Ishikawa (cell line): ENCODE results near the gene ABTB2.

Experiments
- CEBPB ChIP-seq: IDR thresholded peaks from 2 replicates; pipeline ENCODE4 v1.6.1; 2012
- CREB1 ChIP-seq: IDR thresholded peaks from 2 replicates; pipeline ENCODE4 v1.6.1; 2012; ENCODE audit warnings: low read depth
- EGR1 ChIP-seq: IDR thresholded peaks from 2 replicates; pipeline ENCODE4 v1.6.1; 2012
- EP300 ChIP-seq: IDR thresholded peaks from 2 replicates; pipeline ENCODE4 v1.6.1; 2012; ENCODE audit warnings: borderline replicate concordance
- FOXM1 ChIP-seq: IDR thresholded peaks from 2 replicates; pipeline ENCODE4 v1.6.1; 2012; ENCODE audit warnings: low read depth, borderline replicate concordance
- NFIC ChIP-seq: IDR thresholded peaks from 2 replicates; pipeline ENCODE4 v1.6.1; 2012
- RAD21 ChIP-seq: IDR thresholded peaks from 2 replicates; pipeline ENCODE4 v1.6.1; 2012; ENCODE audit warnings: low read depth
- TAF1 ChIP-seq: IDR thresholded peaks from 2 replicates; pipeline ENCODE4 v1.6.1; 2012; ENCODE audit warnings: low read depth, mild to moderate bottlenecking
- TCF12 ChIP-seq: IDR thresholded peaks from 2 replicates; pipeline ENCODE4 v1.6.1; 2012; ENCODE audit warnings: low read depth
- TEAD4 ChIP-seq: IDR thresholded peaks from 2 replicates; pipeline ENCODE4 v1.6.1; 2012
- YY1 ChIP-seq: IDR thresholded peaks from 2 replicates; pipeline ENCODE4 v1.6.1; 2012; ENCODE audit warnings: low read depth
- ZBTB7A ChIP-seq: IDR thresholded peaks from 2 replicates; pipeline ENCODE4 v1.6.1; 2012; ENCODE audit warnings: low read depth
- TF ChIP-seq, protein P1 (sequence below): IDR thresholded peaks from 2 replicates; pipeline ENCODE4 v1.6.1; 2012
- TF ChIP-seq, protein P2 (sequence below): IDR thresholded peaks from 2 replicates; pipeline ENCODE4 v1.6.1; 2012
- TF ChIP-seq, protein P3 (sequence below): IDR thresholded peaks from 2 replicates; pipeline ENCODE4 v1.6.1; 2012; ENCODE audit warnings: low read depth, mild to moderate bottlenecking

ABTB2 gene

DNA sequence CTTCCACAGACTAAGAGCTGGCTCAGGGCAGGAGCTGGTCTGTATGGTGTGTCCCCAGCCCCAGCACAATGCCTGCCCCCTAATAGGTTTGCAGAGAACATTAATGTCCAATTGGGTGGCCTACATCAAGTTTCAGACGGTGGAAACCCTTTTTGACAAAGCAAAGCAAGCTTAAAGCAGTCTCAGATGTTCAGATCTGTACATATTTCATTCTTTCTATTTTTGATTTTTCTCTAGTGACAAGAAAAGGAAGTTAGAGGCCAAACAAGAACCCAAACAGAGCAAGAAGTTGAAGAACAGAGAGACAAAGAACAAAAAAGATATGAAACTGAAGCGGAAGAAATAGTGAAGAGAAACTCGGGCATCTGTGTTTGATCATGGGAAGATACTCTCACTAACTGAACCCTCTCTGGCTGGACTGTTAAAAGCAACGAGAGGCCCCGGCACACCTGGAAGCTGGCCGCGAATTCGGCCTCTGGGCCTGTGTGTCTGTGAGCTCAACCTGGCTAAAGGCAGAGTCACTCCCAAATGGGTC, 211.9 kb downstream of the ABTB2 start:
- no peak for TF ChIP-seq TAF1
- no peak for TF ChIP-seq CREB1
- no peak for TF ChIP-seq TCF12
- no peak for TF ChIP-seq YY1
- TF ChIP-seq RAD21, result no peak
- TF ChIP-seq EGR1, result no peak

DNA sequence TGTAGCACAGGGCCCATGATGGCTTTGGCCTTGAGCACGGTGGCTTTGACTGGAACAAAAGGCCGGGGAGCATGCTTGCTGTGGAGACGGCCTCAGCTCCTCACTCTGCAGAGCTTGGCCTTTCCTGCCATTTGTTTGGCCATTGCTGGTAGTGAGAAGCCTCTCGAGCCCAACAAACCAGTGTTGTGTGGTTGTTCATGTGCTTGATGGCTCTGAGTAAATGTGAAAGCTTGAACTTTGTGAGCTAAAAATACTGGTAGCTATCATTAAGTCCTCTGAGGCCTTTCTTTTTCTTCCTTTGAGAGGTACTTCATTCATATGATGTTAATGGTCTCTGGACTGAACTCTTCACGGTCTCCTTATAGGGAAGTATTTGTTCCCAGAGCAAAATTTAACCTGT, 212.7 kb downstream of the ABTB2 start:
- TF ChIP-seq NFIC (no peak), CREB1 (no peak), FOXM1 (no peak), CEBPB (no peak), EP300 (no peak), TEAD4 (no peak), RAD21 (no peak), TAF1 (no peak), EGR1 (no peak), TCF12 (no peak), ZBTB7A (no peak), YY1 (no peak)
- TF ChIP-seq, protein P1, sequence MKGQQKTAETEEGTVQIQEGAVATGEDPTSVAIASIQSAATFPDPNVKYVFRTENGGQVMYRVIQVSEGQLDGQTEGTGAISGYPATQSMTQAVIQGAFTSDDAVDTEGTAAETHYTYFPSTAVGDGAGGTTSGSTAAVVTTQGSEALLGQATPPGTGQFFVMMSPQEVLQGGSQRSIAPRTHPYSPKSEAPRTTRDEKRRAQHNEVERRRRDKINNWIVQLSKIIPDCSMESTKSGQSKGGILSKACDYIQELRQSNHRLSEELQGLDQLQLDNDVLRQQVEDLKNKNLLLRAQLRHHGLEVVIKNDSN, result no peak
- TF ChIP-seq, protein P2, sequence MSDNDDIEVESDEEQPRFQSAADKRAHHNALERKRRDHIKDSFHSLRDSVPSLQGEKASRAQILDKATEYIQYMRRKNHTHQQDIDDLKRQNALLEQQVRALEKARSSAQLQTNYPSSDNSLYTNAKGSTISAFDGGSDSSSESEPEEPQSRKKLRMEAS, result no peak
- TF ChIP-seq, protein P3, sequence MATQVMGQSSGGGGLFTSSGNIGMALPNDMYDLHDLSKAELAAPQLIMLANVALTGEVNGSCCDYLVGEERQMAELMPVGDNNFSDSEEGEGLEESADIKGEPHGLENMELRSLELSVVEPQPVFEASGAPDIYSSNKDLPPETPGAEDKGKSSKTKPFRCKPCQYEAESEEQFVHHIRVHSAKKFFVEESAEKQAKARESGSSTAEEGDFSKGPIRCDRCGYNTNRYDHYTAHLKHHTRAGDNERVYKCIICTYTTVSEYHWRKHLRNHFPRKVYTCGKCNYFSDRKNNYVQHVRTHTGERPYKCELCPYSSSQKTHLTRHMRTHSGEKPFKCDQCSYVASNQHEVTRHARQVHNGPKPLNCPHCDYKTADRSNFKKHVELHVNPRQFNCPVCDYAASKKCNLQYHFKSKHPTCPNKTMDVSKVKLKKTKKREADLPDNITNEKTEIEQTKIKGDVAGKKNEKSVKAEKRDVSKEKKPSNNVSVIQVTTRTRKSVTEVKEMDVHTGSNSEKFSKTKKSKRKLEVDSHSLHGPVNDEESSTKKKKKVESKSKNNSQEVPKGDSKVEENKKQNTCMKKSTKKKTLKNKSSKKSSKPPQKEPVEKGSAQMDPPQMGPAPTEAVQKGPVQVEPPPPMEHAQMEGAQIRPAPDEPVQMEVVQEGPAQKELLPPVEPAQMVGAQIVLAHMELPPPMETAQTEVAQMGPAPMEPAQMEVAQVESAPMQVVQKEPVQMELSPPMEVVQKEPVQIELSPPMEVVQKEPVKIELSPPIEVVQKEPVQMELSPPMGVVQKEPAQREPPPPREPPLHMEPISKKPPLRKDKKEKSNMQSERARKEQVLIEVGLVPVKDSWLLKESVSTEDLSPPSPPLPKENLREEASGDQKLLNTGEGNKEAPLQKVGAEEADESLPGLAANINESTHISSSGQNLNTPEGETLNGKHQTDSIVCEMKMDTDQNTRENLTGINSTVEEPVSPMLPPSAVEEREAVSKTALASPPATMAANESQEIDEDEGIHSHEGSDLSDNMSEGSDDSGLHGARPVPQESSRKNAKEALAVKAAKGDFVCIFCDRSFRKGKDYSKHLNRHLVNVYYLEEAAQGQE, result no peak

DNA sequence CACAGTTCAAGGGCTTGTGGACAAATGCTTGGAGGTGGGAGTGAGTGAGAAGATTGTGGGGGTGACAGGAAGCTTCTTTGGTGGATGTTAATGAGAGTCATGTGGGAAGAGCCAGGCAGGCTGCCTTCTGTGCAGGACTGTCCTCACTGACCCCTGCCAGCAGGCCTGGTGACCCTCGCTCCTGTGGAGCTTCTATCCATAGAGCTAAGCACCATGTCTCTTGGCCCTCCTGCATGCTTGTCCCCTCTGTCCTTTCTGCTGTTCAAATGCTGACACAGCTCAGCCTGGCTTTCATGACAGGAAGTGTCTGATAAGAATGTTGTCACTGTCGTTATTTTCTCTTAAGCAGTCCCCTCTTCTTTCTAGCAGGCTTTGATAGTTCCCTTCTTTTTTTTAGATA, 214.8 kb downstream of the ABTB2 start:
- no peak for TF ChIP-seq TCF12
- TF ChIP-seq TEAD4, result no peak
- no peak for TF ChIP-seq YY1
- no peak for TF ChIP-seq ZBTB7A
- TF ChIP-seq CREB1, result no peak
- no peak for TF ChIP-seq TAF1
- TF ChIP-seq FOXM1, result no peak
- TF ChIP-seq, protein P3, result no peak
- TF ChIP-seq EP300, result no peak

DNA sequence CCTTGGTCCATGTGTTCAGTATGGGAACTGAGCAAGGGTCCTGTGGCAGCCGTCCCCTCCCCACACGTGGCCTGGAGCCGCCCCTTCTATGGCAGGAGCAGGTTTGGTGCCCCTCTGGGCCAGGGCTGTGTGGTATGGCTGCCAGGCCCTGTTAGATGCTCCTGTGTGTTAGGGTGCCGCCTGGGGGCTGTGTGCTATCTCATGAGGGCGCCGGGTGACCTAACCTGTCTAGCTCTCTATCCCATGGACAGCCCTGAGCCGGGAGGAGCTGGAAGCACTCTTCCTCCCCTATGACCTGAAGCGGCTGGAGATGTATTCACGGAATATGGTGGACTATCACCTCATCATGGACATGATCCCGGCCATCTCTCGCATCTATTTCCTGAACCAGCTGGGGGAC, 217.7 kb downstream of the ABTB2 start:
- TF ChIP-seq ZBTB7A (no peak), TAF1 (no peak)

DNA sequence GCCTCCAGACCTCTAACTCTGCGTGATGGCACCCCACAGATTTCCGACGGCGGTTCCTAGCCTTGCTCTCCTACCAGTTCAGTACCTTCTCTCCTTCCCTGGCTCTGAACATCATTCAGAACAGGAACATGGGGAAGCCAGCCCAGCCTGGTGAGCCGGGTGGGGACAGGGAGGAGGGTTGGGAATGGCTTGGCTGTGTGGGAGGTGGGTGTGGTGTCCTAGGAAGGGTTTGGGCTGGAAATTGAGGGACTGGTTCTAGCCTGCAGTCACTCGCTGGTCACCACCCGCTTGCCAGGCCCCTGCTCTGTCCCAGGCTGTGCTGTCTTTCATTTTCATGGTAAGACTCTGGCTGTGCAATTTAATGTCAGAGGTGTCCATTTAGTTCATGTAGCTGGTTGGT, 218.5 kb downstream of the ABTB2 start:
- TF ChIP-seq, protein P2, result no peak
- TF ChIP-seq TAF1 (no peak), FOXM1 (no peak), CEBPB (no peak), CREB1 (no peak), TEAD4 (no peak), TCF12 (no peak), EGR1 (no peak), RAD21 (no peak), EP300 (no peak), YY1 (no peak), NFIC (no peak), ZBTB7A (no peak)
- TF ChIP-seq, protein P3, result no peak
- TF ChIP-seq, protein P1, result no peak
